Vagina (tissue), 2 donors: ENCODE measurements around the gene DBN1. TPM values are rescaled to one million over a fixed set of nuclear protein-coding genes. Genes with fewer than 3 reads are reported as not detected.

Experiments
- DNase-seq, 2 donors: peaks; one replicate each; pipeline ENCODE4 v3.0.0-alpha.2; 2017; ENCODE audit errors: extremely low spot score in 2 of 2
- H3K27ac ChIP-seq: fragments of 200-600 bp; sonication (generic); one replicate; pipeline ENCODE4 v1.5.1; 2019
- H3K27me3 ChIP-seq: fragments of 200-600 bp; sonication (generic); one replicate; pipeline ENCODE4 v1.5.1; 2019
- H3K36me3 ChIP-seq, 2 donors: fragments of 200-600 bp; sonication (generic); one replicate each; pipeline ENCODE4 v1.5.1; 2017 to 2019
- H3K4me1 ChIP-seq: fragments of 200-600 bp; sonication (generic); one replicate; pipeline ENCODE4 v1.5.1; 2019
- H3K4me3 ChIP-seq, 2 donors: fragments of 200-600 bp; sonication (generic); 1 replicate in 1 of 2; 2 replicates in 1 of 2; pipeline ENCODE4 v1.5.1; 2016 to 2019
- H3K9me3 ChIP-seq: fragments of 200-600 bp; sonication (generic); one replicate; pipeline ENCODE4 v1.5.1; 2019
- POLR2A ChIP-seq, 2 donors: fragments of 450-650 bp; IDR thresholded peaks; one replicate each; pipeline ENCODE4 v1.6.1; 2017; ENCODE audit warnings: antibody characterized with exemption in 2 of 2, mild to moderate bottlenecking in 2 of 2, moderate library complexity in 2 of 2
- POLR2AphosphoS5 ChIP-seq, 2 donors: sonication (generic); formaldehyde crosslinking; IDR thresholded peaks; one replicate each; pipeline ENCODE4 v1.9.0; 2017; ENCODE audit warnings: antibody characterized with exemption in 2 of 2, mild to moderate bottlenecking in 2 of 2, low read depth in 1 of 2; ENCODE audit not compliant: insufficient read depth in 1 of 2
- intact Hi-C: fragments of 100-400 bp; cut with DNase I; formaldehyde crosslinking; loops from one replicate; pipeline ENCODE4 v1.15.1; 2023
- total RNA-seq: library from RNA; depleted of rRNA; stranded (reverse); fragments of >200 nt; gene quantifications from one replicate; pipeline ENCODE4 v1.2.3, GENCODE V29; 2016
- TF ChIP-seq, protein P1 (sequence below), 3 experiments: fragments of 450-650 bp in 2 of 3; fragments of 200-600 bp in 1 of 3; sonication (generic) in 1 of 3; IDR thresholded peaks; one replicate each; pipeline ENCODE4 v1.5.1; 2017 to 2019; ENCODE audit warnings: antibody characterized with exemption in 3 of 3, mild to moderate bottlenecking in 2 of 3, moderate library complexity in 2 of 3

DBN1 gene
- total RNA-seq, 1 donor from 2014 or later: 69.0 TPM

DNA sequence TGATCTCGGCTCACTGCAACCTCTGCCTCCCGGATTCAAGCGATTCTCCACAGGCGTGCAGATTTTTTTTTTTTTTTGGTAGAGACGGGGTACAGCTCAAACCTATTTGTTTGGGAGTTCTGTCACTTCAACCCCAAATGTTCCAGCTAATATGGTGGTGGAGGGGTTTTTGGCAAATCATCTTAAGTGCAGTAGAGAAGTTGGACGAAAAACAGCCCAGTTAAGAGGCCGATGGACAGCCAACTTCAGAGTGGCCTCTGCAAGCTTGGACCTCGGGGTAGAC, 27.6 kb downstream of the DBN1 start:
- no peaks in the 10 kb centered on the region for H3K9me3 ChIP-seq
- H3K4me1 ChIP-seq: peaks cover 36% of the 10 kb centered on the region
- H3K27me3 ChIP-seq: no peaks in the 10 kb centered on the region
- no peak for DNase-seq
- TF ChIP-seq, protein P1, sequence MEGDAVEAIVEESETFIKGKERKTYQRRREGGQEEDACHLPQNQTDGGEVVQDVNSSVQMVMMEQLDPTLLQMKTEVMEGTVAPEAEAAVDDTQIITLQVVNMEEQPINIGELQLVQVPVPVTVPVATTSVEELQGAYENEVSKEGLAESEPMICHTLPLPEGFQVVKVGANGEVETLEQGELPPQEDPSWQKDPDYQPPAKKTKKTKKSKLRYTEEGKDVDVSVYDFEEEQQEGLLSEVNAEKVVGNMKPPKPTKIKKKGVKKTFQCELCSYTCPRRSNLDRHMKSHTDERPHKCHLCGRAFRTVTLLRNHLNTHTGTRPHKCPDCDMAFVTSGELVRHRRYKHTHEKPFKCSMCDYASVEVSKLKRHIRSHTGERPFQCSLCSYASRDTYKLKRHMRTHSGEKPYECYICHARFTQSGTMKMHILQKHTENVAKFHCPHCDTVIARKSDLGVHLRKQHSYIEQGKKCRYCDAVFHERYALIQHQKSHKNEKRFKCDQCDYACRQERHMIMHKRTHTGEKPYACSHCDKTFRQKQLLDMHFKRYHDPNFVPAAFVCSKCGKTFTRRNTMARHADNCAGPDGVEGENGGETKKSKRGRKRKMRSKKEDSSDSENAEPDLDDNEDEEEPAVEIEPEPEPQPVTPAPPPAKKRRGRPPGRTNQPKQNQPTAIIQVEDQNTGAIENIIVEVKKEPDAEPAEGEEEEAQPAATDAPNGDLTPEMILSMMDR (IDR thresholded peaks at IDR 0.05): no peak
- no peak for TF ChIP-seq POLR2A (IDR thresholded peaks at IDR 0.05)
- no peak for TF ChIP-seq POLR2AphosphoS5 (IDR thresholded peaks at IDR 0.05; ENCODE audit: insufficient read depth in 1 of 2, low read depth in 1 of 2)
- intact Hi-C loops: no loop called here
- peak overlapping the region; percentile 50 to 70 for H3K4me3 ChIP-seq
- H3K36me3 ChIP-seq: peaks cover 0 to 13% of the 10 kb centered on the region in 2 donors
- no peak overlapping the region for H3K27ac ChIP-seq

DNA sequence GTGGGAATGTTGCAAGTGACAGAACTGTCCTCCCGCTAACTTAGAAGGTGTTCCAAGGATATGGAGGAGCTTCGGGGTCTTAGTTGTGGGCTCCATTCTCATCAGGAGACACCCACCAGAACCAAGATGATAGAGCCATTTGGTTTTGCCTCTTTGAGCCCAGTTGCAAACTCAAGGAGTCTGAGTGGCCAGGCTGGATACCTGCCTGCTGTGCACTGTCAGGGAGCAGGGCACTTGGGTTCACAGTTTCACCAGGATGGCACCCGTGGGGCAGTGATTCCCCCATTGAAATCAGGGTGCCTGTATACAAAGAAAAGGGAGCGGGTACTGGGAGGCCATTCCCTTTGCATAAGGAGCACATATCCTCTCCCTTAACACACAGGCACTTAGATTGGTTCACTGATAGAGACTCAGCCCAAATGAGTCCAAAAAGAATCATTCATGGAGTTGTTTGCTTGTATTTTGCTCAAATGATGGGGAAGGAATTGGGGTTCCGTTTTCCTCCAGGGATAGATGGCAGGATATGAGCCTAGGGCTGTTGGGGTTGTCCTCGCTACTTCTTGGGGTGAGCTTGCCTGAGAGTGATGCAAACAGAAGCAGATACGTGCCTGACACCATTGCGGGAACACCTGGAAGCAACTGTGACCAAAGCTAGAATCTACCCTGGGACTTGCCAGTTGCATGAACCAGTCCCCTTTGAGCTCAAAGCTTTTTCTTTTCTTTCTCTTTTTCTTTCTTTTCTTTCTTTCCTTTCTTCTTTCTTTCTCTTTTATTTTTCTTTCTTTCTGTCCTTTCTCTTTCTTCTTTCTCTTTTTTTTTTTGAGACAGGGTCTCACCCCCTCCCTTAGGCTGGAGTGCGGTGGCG, 28.1 kb downstream of the DBN1 start:
- Histone ChIP-seq H3K27me3 (no peaks in the 10 kb centered on the region), H3K4me1 (peaks cover 33% of the 10 kb centered on the region), H3K36me3 (peaks cover 0 to 16% of the 10 kb centered on the region in 2 donors), H3K27ac (no peak overlapping the region), H3K4me3 (no peak overlapping the region), H3K9me3 (no peaks in the 10 kb centered on the region)
- intact Hi-C loops: no loop called here
- TF ChIP-seq, protein P1 (IDR thresholded peaks at IDR 0.05): no peak
- TF ChIP-seq POLR2AphosphoS5 (IDR thresholded peaks at IDR 0.05; ENCODE audit: insufficient read depth in 1 of 2, low read depth in 1 of 2): no peak
- no peak for TF ChIP-seq POLR2A (IDR thresholded peaks at IDR 0.05)
- DNase-seq: no peak

DNA sequence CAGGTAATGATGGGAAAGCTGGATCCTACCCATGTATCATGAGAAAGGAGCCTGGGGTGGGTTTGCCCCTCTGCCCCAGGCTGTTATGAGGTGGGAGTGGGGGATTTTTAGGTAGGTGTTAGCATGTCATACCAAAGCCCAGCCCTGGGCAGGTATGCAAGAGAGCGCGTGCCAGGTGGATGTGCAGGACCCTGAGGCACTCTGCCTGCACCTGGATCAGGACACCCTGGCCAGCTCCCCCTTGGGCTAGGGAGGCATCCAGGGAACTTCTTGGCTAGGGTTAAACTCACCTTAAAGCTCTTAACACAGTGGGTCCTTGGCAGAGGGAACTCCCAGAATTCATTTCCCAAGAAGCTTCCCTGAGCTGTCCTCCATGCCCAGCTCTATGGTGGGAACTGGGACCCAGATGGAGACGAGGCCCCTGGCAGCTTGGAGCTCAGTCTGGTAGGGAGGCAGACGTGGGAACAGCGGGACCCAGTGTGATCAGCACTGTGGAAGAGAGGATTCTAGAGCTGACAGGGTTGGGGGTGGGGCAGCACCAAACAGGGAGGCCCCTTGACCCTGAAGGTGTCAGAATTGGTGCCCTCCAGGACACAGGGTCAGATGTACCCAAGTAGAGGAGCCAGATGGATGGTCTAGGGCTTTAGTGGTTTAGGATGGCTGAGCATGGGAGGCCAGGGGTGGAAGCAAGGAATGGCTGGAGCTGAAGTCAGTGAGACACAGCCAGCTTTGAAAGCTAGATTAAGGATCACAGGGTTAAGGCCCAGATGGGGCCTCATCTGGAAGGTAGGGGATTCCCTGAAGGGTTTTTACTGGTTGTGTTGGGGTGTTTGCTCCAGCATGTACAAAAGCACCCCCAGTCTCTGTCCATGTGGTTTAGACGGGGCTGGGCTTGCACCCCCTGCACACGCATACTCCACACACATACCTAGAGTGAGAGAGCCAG, 29.1 kb downstream of the DBN1 start:
- Histone ChIP-seq H3K27me3 (no peaks in the 10 kb centered on the region), H3K27ac (no peak overlapping the region), H3K9me3 (no peaks in the 10 kb centered on the region), H3K36me3 (peaks cover 0 to 16% of the 10 kb centered on the region in 2 donors), H3K4me3 (no peak overlapping the region), H3K4me1 (peaks cover 24% of the 10 kb centered on the region)
- no peak for DNase-seq
- intact Hi-C loops: no loop called here
- TF ChIP-seq POLR2A (IDR thresholded peaks at IDR 0.05): no peak
- TF ChIP-seq POLR2AphosphoS5 (IDR thresholded peaks at IDR 0.05; ENCODE audit: insufficient read depth in 1 of 2, low read depth in 1 of 2): no peak
- TF ChIP-seq, protein P1 (IDR thresholded peaks at IDR 0.05): no peak

DNA sequence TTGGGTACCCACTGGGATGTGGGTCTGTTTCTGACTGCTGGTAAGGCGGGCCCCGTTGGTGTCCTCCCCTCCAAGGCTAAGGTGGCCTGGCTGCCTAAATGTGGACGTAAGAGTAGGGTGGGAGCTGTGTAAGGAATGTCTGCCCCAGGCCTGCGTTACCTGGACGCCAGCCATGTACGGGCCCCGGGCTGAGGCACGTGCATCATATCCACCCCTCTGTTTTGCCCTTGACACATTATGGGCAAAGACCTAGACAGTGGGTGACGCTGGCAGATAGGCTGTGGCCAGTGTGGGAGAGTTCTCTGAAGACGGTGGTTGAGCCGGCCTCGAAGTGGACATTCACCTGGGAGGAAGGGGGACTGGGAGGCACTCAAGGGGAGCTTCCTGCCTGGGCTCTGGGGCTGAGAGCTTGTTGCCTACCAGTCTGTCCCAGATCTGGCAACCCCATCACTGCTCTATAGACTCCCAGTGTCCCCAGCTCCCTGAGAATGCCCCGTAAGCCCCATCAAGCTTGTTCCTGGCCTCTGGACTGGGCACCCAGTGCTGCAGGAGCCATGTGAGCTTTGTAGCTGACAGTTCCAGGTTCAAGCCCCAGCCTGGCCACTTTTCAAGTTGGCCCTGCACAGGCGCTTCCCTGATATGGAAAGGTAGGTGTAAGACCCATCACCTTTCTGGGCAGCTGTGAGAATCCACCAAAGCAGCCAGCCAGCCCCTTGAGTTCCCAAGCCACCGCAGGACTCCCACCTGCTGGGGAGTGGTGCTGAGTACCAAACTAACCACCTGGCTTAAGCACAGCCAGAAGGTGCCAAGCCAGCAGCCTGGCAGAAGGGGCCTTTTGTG, 30.1 kb downstream of the DBN1 start:
- intact Hi-C loops: no loop called here
- no peak overlapping the region for H3K27ac ChIP-seq
- H3K27me3 ChIP-seq: no peaks in the 10 kb centered on the region
- H3K4me3 ChIP-seq: no peak overlapping the region
- no peak for TF ChIP-seq POLR2A (IDR thresholded peaks at IDR 0.05)
- no peak for TF ChIP-seq POLR2AphosphoS5 (IDR thresholded peaks at IDR 0.05; ENCODE audit: insufficient read depth in 1 of 2, low read depth in 1 of 2)
- TF ChIP-seq, protein P1 (IDR thresholded peaks at IDR 0.05): no peak
- H3K4me1 ChIP-seq: peaks cover 22% of the 10 kb centered on the region
- DNase-seq: no peak
- H3K36me3 ChIP-seq: peaks cover 0 to 16% of the 10 kb centered on the region in 2 donors
- H3K9me3 ChIP-seq: no peaks in the 10 kb centered on the region
